ENCODE results near the gene CFB. TPM values are rescaled to one million over a fixed set of nuclear protein-coding genes. Genes with fewer than 3 reads are reported as not detected.

Gene CFB
- total and polyA plus RNA-seq, 2 of the 4 experiments (the other 2 are of a cell fraction), result 1.8 to 6.1 TPM

- peak overlapping the region; percentile 61 for H3K4me2 ChIP-seq (ENCODE audit: low read depth, low read length)
- H3K4ac ChIP-seq (ENCODE audit: low read depth, low read length), result peak overlapping the region; percentile 93
- peaks cover 11% of the 10 kb centered on the region for H3K4me1 ChIP-seq (ENCODE audit: control insufficient read depth, insufficient read depth, low read length)
- peak overlapping the region; percentile 80; the same call in 1 of the 2 replicates for H3K23ac ChIP-seq (ENCODE audit: low read depth, low read length)
- no TSS peak for BruUV-seq (replicated peaks)
- H2BK5ac ChIP-seq (ENCODE audit: low read depth, low read length, poor library complexity, severe bottlenecking), result no peak overlapping the region
- H4K20me1 ChIP-seq (ENCODE audit: insufficient read depth, low read length), result no peaks in the 10 kb centered on the region
- ATAC-seq (ENCODE audit: low read depth) (no peak), DNase-seq (no peak)
- H4K8ac ChIP-seq (ENCODE audit: low read depth in 2 of 2, low read length in 2 of 2), result peak overlapping the region; percentile 98 to 99
- H2AFZ ChIP-seq (replicated peaks; ENCODE audit: low read length, poor library complexity), result no peak overlapping the region
- dilution Hi-C loops (cut with HindIII; ENCODE audit: low sequenced_read_pairs, unreplicated experiment), result no loop called here
- POLR2A ChIA-PET (ENCODE audit: unreplicated experiment), result interaction anchor here (1.8 kb wide), 1 partner anchor 12 kb away, joined by 10 read pairs; the partner anchor contains the start of genes NELFE and SKIC2
- H2BK15ac ChIP-seq (ENCODE audit: low read depth, low read length), result no peak overlapping the region
- in situ Hi-C loops (cut with MboI; ENCODE audit: low sequenced_read_pairs), result loop anchor here (10.0 kb wide), 2 partner anchors 144 to 204 kb away; partner anchors contain the start of genes AGPAT1 and RNF5
- H3K27ac ChIP-seq (ENCODE audit: insufficient read depth, low read length), result peak overlapping the region; percentile 93
- CTCF ChIA-PET, result no interaction called here
- H3K79me1 ChIP-seq (ENCODE audit: low read depth in 1 of 2, low read length in 2 of 2), result peaks cover 19 to 52% of the 10 kb centered on the region in 2 experiments
- H2AK5ac ChIP-seq (ENCODE audit: low read depth, low read length), result peak overlapping the region; percentile 66; the same call in 1 of the 2 replicates
- no peak overlapping the region for H3K18ac ChIP-seq (ENCODE audit: low read depth, low read length)
- peak overlapping the region; percentile 67; the same call in 1 of the 2 replicates for H4K5ac ChIP-seq (ENCODE audit: low read depth, low read length)
- H3K27me3 ChIP-seq (ENCODE audit: control insufficient read depth, insufficient read depth, low read length), result no peaks in the 10 kb centered on the region
- no peak overlapping the region for H3K14ac ChIP-seq (replicated peaks; ENCODE audit: low read depth, low read length)
- intact Hi-C loops (cut with micrococcal nuclease), result no loop called here
- no peak overlapping the region for H2BK20ac ChIP-seq (ENCODE audit: low read depth, low read length)
- H3K9me3 ChIP-seq (ENCODE audit: control insufficient read depth, insufficient read depth, low read length), result no peaks in the 10 kb centered on the region
- no peak overlapping the region for H2BK120ac ChIP-seq (ENCODE audit: low read depth, low read length)
- no peak overlapping the region for H3K56ac ChIP-seq (ENCODE audit: extremely low read depth, insufficient read depth, low read length)
- peak overlapping the region; percentile 85 for H2AK9ac ChIP-seq (replicated peaks; ENCODE audit: low read depth, low read length, poor library complexity)
- peak overlapping the region; percentile 60 for H3K4me3 ChIP-seq (ENCODE audit: insufficient read depth, low read depth, low read length)
- 97% methylated on average over 7 of the region's 18 CpGs; no CpG with 5 or more reads in 1 of the 2 experiments for WGBS, 2 experiments (ENCODE audit: extremely low coverage in 2 of 2, insufficient read length in 1 of 2)
- peak overlapping the region; percentile 90 for H3K9ac ChIP-seq (ENCODE audit: low read depth, low read length)
- peaks cover 6% of the 10 kb centered on the region; the same call in 1 of the 2 replicates for H3K9me1 ChIP-seq (ENCODE audit: insufficient read depth, low read length)
- TF ChIP-seq ELK1 (IDR thresholded peaks at IDR 0.05; ENCODE audit: borderline replicate concordance, low read depth, low read length), result no peak
- no peak for TF ChIP-seq RAD21 (IDR thresholded peaks at IDR 0.05; ENCODE audit: low read length)
- no peak for TF ChIP-seq MAZ (IDR thresholded peaks at IDR 0.05; ENCODE audit: borderline replicate concordance, low read depth, low read length)
- no peak for TF ChIP-seq RFX5 (IDR thresholded peaks at IDR 0.05; ENCODE audit: low read depth, low read length)
- TF ChIP-seq CEBPB (IDR thresholded peaks at IDR 0.05; ENCODE audit: low read depth, low read length), result no peak
- no peak for TF ChIP-seq MAFK (IDR thresholded peaks at IDR 0.05; ENCODE audit: low read depth, low read length)
- TF ChIP-seq CTCF (conservative IDR thresholded peaks at IDR 0.05; ENCODE audit: low read depth, low read length), result no peak
- no peak for TF ChIP-seq BHLHE40 (IDR thresholded peaks at IDR 0.05; ENCODE audit: low read depth, low read length)
- no peak for TF ChIP-seq NFE2L2 (IDR thresholded peaks at IDR 0.05; ENCODE audit: low read depth, low read length)
- peak overlapping the region; percentile 97; the same call in 1 of the 2 replicates for H4K91ac ChIP-seq (ENCODE audit: insufficient read depth, low read depth, low read length)
- peaks cover 43% of the 10 kb centered on the region for H3K36me3 ChIP-seq (ENCODE audit: control insufficient read depth, insufficient read depth, low read length)
Measured at GRCh38 chr6:31970604-31971271, 24.8 kb downstream of the CFB start.

Data from IMR-90 (cell line).